ENCODE measurements around the gene LILRB5. TPM values are rescaled to one million over a fixed set of nuclear protein-coding genes. Genes with fewer than 3 reads are reported as not detected.
"Not testable (repeated sequence)": the region's sequence is repeated elsewhere in the genome, so short reads cannot be mapped to it uniquely, and the experiment has no call there.

Gene LILRB5
- total and polyA plus RNA-seq, 2 of the 8 experiments (the other 6 are each of a cell fraction or from before 2014, with no cell fraction given), result 0.05 TPM; not detected in 1

DNA sequence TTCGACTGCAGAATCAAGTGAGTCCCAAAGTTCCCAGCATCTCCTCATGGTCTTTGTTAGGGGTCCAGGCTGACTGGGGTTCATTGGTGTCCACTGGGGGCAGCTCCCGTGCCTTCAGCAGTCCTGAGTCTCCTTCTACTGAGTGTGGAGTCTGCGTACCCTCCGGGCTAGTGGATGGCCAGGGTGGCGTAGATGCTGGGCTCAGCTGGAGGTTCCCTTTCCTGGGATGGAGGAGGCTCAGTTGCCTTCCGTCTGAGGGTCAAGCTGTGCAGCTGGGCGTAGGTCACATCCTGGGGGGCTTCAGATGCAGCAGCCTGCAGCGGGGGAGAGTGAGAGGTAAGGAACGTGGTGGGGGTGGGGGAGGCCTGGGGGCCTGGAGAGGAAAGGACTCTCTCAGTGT, 17.4 kb upstream of the LILRB5 start:
- DNase-seq (ENCODE audit: low read depth in 1 of 2, low spot score in 2 of 2); H3K18ac ChIP-seq (ENCODE audit: extremely low read depth, low read length); H2BK20ac ChIP-seq (ENCODE audit: low read length); H3K9ac ChIP-seq (replicated peaks in 1 of 4; ENCODE audit: extremely low read depth in 1 of 4, low read depth in 3 of 4, low read length in 3 of 4); H3K27ac ChIP-seq (ENCODE audit: low read depth, low read length); H3K4me2 ChIP-seq (ENCODE audit: insufficient read depth in 1 of 2, low read depth in 2 of 2, low read length in 2 of 2); H3K23me2 ChIP-seq (ENCODE audit: low read depth, low read length); H3K14ac ChIP-seq (ENCODE audit: insufficient read length); H3K4me3 ChIP-seq (ENCODE audit: extremely low read depth in 1 of 4, insufficient read depth in 2 of 4, low read depth in 3 of 4, low read length in 4 of 4); POLR2A ChIA-PET (ENCODE audit: partially characterized antibody); H3K9me3 ChIP-seq (ENCODE audit: insufficient read depth in 2 of 2, low read depth in 1 of 2, low read length in 1 of 2); H2AFZ ChIP-seq (ENCODE audit: low read length); H2BK12ac ChIP-seq (ENCODE audit: low read depth, low read length); H2BK120ac ChIP-seq (replicated peaks; ENCODE audit: low read depth, low read length); H3K23ac ChIP-seq (ENCODE audit: insufficient read length); H3K79me1 ChIP-seq (ENCODE audit: low read depth, low read length); H3K79me2 ChIP-seq (ENCODE audit: control insufficient read depth in 1 of 2, insufficient read depth in 2 of 2, low read length in 2 of 2); H4K5ac ChIP-seq (ENCODE audit: insufficient read length, low read depth, low read length); H2BK5ac ChIP-seq (ENCODE audit: low read depth, low read length); H2AK5ac ChIP-seq (ENCODE audit: low read depth, low read length); H4K91ac ChIP-seq (replicated peaks; ENCODE audit: insufficient read length, low read length); H3K56ac ChIP-seq (replicated peaks; ENCODE audit: insufficient read length, low read depth, low read length); H3K36me3 ChIP-seq (ENCODE audit: control insufficient read depth in 2 of 4, insufficient read depth in 4 of 4, low read length in 3 of 4); FAIRE-seq; H3K4ac ChIP-seq (replicated peaks; ENCODE audit: insufficient read length, low read depth, low read length); H3K4me1 ChIP-seq (replicated peaks in 1 of 4; ENCODE audit: control insufficient read depth in 3 of 4, insufficient read depth in 4 of 4, low read length in 3 of 4); H3K27me3 ChIP-seq (replicated peaks in 1 of 4; ENCODE audit: control insufficient read depth in 3 of 4, extremely low read depth in 1 of 4, insufficient read depth in 3 of 4, low read length in 3 of 4); H4K8ac ChIP-seq (ENCODE audit: extremely low read depth, insufficient read depth, low read length); H2BK15ac ChIP-seq (ENCODE audit: low read length); H4K20me1 ChIP-seq (replicated peaks in 1 of 2; ENCODE audit: control insufficient read depth in 1 of 2, insufficient read depth in 2 of 2, low read length in 2 of 2): not testable (repeated sequence)
- WGBS, 2 experiments (ENCODE audit: extremely low coverage in 1 of 2, insufficient coverage in 1 of 2, insufficient read length in 1 of 2, insufficient replicate concordance in 2 of 2, low coverage in 1 of 2, low lambda C conversion rate in 2 of 2, missing lambda C conversion rate in 1 of 2), result 88% methylated on average over 5 of the region's 9 CpGs; no CpG with 5 or more reads in 1 of the 2 experiments
- CTCF ChIA-PET (ENCODE audit: partially characterized antibody), result interaction anchor here (1.0 to 5.9 kb wide), 2 partner anchors 8 to 17 kb away, joined by 3 to 31 read pairs; no protein-coding TSS in a partner anchor

Measured in H1 (cell line).